Gastroesophageal sphincter (tissue), 4 donors: ENCODE data around the gene GDA. TPM values are rescaled to one million over a fixed set of nuclear protein-coding genes. Genes with fewer than 3 reads are reported as not detected.
"Not testable (repeated sequence)": the region's sequence is repeated elsewhere in the genome, so short reads cannot be mapped to it uniquely, and the experiment has no call there.

Experiments used
- ATAC-seq: fragments of 150-250 bp; one replicate; pipeline ENCODE4 v1.9.1; 2016; ENCODE audit warnings: mild to moderate bottlenecking, moderate library complexity
- H3K27ac ChIP-seq, 4 donors: fragments of 200-600 bp; sonication (generic) in 3 of 4; 1 replicate in 3 of 4; 2 replicates in 1 of 4; pipeline ENCODE4 v1.5.1; 2016 to 2019
- H3K27me3 ChIP-seq: fragments of 200-600 bp; sonication (generic); one replicate; pipeline ENCODE4 v1.5.1; 2019
- H3K36me3 ChIP-seq, 2 donors: fragments of 200-600 bp; sonication (generic); one replicate each; pipeline ENCODE4 v1.5.1; 2019; ENCODE audit warnings: control low read depth in 1 of 2
- H3K4me1 ChIP-seq, 3 donors: fragments of 200-600 bp; sonication (generic); 1 replicate in 2 of 3; 2 replicates in 1 of 3; pipeline ENCODE4 v1.5.1; 2016 to 2019; ENCODE audit warnings: control low read depth in 2 of 3
- H3K4me3 ChIP-seq, 2 donors: fragments of 200-600 bp; sonication (generic); one replicate each; pipeline ENCODE4 v1.5.1; 2019; ENCODE audit warnings: mild to moderate bottlenecking in 1 of 2, moderate library complexity in 1 of 2
- H3K9me3 ChIP-seq, 3 donors: fragments of 200-600 bp; sonication (generic); one replicate each; pipeline ENCODE4 v1.5.1; 2017 to 2019; ENCODE audit warnings: control low read depth in 2 of 3
- EP300 ChIP-seq: sonication (generic); formaldehyde crosslinking; IDR thresholded peaks from one replicate; pipeline ENCODE4 v1.6.1; 2017; ENCODE audit warnings: antibody characterized with exemption, mild to moderate bottlenecking
- POLR2A ChIP-seq, 2 donors: fragments of 450-650 bp; IDR thresholded peaks; one replicate each; pipeline ENCODE4 v1.6.1; 2017; ENCODE audit warnings: antibody characterized with exemption in 2 of 2, mild to moderate bottlenecking in 2 of 2, moderate library complexity in 1 of 2
- POLR2AphosphoS5 ChIP-seq: sonication (generic); formaldehyde crosslinking; IDR thresholded peaks from one replicate; pipeline ENCODE4 v1.6.1; 2017; ENCODE audit warnings: antibody characterized with exemption
- WGBS, 2 donors: methylation state at CpG; one replicate each; pipeline ENCODE4 v1.1.5; 2018; ENCODE audit warnings: low coverage in 1 of 2; 5-methylcytosine and 5-hydroxymethylcytosine counted together
- total RNA-seq, 4 donors: library from RNA; depleted of rRNA; stranded (reverse); fragments of >200 nt; gene quantifications; one replicate each; pipeline ENCODE4 v1.1.0, GENCODE V29; 2016
- TF ChIP-seq, protein P1 (sequence below), 4 experiments: fragments of 200-600 bp in 2 of 4; fragments of 450-650 bp in 2 of 4; sonication (generic) in 1 of 4; IDR thresholded peaks; one replicate each; pipeline ENCODE4 v1.5.1; 2017 to 2019; ENCODE audit warnings: antibody characterized with exemption in 4 of 4, mild to moderate bottlenecking in 2 of 4, moderate library complexity in 2 of 4

Gene GDA
- total RNA-seq, 4 donors from 2014 or later: not detected

DNA sequence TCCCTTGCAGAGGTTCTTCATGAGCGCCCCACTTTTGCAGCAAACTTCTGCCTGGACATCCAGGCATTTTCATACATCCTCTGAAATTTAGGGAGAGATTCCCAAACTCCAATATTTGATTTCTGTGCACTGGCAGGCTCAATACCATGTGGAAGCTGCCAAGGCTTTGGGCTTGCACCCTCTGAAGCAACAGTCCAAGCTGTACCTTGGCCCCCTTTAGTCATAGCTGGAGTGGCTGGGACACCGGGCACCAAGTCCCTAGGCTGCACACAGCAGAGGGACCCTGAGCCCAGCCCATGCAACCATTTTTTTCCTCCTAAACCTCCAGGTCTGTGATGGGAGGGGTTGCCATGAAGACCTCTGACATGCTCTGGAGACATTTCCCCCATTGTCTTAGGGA, 141.1 kb downstream of the GDA start:
- TF ChIP-seq POLR2A (IDR thresholded peaks at IDR 0.05): no peak
- no peak for TF ChIP-seq POLR2AphosphoS5
- TF ChIP-seq, protein P1, sequence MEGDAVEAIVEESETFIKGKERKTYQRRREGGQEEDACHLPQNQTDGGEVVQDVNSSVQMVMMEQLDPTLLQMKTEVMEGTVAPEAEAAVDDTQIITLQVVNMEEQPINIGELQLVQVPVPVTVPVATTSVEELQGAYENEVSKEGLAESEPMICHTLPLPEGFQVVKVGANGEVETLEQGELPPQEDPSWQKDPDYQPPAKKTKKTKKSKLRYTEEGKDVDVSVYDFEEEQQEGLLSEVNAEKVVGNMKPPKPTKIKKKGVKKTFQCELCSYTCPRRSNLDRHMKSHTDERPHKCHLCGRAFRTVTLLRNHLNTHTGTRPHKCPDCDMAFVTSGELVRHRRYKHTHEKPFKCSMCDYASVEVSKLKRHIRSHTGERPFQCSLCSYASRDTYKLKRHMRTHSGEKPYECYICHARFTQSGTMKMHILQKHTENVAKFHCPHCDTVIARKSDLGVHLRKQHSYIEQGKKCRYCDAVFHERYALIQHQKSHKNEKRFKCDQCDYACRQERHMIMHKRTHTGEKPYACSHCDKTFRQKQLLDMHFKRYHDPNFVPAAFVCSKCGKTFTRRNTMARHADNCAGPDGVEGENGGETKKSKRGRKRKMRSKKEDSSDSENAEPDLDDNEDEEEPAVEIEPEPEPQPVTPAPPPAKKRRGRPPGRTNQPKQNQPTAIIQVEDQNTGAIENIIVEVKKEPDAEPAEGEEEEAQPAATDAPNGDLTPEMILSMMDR (IDR thresholded peaks at IDR 0.05): no peak
- no peak for TF ChIP-seq EP300

DNA sequence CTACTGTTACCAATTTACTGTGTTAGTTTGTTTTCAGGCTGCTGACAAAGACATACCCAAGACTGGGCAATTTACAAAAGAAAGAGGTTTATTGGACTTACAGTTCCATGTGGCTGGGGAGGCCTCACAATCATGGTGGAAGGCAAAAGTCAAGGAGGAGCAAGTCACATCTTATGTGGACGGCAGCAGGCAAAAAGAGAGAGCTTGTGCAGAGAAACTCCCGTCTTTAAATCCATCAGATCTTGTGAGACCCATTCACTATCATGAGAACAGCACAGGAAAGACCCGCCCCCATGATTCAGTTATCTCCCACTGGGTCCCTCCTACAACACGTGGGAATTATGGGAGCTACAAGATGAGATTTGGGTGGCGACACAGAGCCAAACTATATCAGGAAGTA, 142.3 kb downstream of the GDA start:
- 76 to 77% methylated on average over 3 to 4 of the region's 5 CpGs for WGBS, 2 donors

More for the DNA sequence above, 141.1 kb downstream of the GDA start:
- no peak for ATAC-seq
- no peak overlapping the region for H3K4me3 ChIP-seq
- H3K36me3 ChIP-seq: no peaks in the 10 kb centered on the region
- no peaks in the 10 kb centered on the region for H3K27me3 ChIP-seq
- WGBS, 2 donors: 90 to 100% methylated on average over 1 to 2 of the region's 2 CpGs
- peaks cover 0 to 14% (median 4%) of the 10 kb centered on the region in 3 donors for H3K4me1 ChIP-seq
- no peak overlapping the region for H3K27ac ChIP-seq
- H3K9me3 ChIP-seq: no peaks in the 10 kb centered on the region

DNA sequence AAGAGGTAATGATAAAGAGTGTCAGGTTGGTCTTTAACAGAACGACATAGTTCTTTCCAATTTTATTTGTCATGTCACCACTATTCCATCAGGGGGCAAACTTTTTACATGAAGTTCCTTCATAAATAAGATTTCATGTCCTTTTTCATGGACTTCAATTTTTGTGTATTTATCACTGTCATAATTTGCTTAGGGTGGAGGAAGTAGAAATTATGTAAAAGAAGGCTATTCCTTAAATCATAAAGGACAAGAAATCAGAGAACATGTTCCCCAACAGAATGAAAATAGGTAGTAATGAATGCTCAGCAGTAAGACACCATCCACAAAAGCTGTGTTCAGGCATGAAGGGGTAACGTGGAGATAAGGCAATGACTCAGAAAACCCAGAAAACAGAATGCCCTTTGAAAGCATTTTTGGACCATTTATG, 143.0 kb downstream of the GDA start:
- TF ChIP-seq POLR2AphosphoS5 (no peak), POLR2A (IDR thresholded peaks at IDR 0.05) (no peak), EP300 (no peak)
- TF ChIP-seq, protein P1 (IDR thresholded peaks at IDR 0.05): peak; percentile 54 to 69 (median 63)
- no peak for ATAC-seq
- peaks cover 0 to 32% (median 4%) of the 10 kb centered on the region in 3 donors for H3K4me1 ChIP-seq
- H3K27ac ChIP-seq: no peak overlapping the region
- no peaks in the 10 kb centered on the region for H3K27me3 ChIP-seq
- no peak overlapping the region for H3K4me3 ChIP-seq
- WGBS, 2 donors: 4% methylated on average over 2 of the region's 2 CpGs
- H3K36me3 ChIP-seq: no peaks in the 10 kb centered on the region
- H3K9me3 ChIP-seq: no peaks in the 10 kb centered on the region

More for the DNA sequence above, 142.3 kb downstream of the GDA start:
- not testable (repeated sequence) for H3K4me3 ChIP-seq, H3K27ac ChIP-seq, H3K36me3 ChIP-seq, H3K9me3 ChIP-seq, ATAC-seq, H3K27me3 ChIP-seq
- H3K4me1 ChIP-seq: peaks cover 0 to 25% (median 4%) of the 10 kb centered on the region in 3 donors

DNA sequence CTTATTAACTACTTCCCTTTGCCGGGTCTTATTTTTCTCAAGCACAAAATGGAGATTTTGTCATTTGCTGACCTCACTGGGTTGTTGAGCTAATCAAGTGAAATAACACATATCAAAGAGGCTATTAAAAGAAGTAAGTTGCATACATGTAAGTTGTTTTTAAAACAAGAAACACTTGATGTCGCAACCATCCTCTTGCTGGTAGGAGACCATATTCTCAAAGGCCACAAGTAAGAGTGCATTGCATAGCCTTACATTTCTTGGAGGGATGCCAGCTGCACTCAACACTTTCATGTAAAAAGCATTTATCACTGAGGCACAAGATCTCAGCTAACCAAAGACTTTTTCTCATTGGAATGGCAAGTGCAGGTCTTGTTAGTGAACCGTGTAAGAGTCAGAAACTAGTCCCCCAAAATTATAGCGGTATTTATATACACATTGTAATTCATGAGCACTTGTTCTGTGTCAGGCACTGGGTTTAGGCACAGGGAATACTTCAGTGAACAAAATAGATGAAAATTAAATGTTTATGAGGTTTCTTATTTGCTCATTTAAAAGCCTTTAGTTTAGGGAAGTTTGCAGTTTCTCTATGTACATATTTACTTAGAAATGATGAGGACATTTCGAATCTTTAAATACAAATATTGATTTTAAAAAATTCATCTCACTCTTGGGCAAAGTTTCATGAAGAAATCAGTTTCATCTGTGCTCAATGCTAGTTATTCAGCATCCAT, 143.8 kb downstream of the GDA start:
- TF ChIP-seq, protein P1 (IDR thresholded peaks at IDR 0.05): no peak
- TF ChIP-seq POLR2A (IDR thresholded peaks at IDR 0.05) (no peak), EP300 (no peak), POLR2AphosphoS5 (no peak)
- H3K27ac ChIP-seq: no peak overlapping the region
- peaks cover 0 to 34% (median 4%) of the 10 kb centered on the region in 3 donors for H3K4me1 ChIP-seq
- ATAC-seq: peak; percentile 28
- no peak overlapping the region for H3K4me3 ChIP-seq
- 51 to 61% methylated on average over 5 of the region's 5 CpGs for WGBS, 2 donors
- no peaks in the 10 kb centered on the region for H3K9me3 ChIP-seq
- H3K36me3 ChIP-seq: no peaks in the 10 kb centered on the region
- no peaks in the 10 kb centered on the region for H3K27me3 ChIP-seq

DNA sequence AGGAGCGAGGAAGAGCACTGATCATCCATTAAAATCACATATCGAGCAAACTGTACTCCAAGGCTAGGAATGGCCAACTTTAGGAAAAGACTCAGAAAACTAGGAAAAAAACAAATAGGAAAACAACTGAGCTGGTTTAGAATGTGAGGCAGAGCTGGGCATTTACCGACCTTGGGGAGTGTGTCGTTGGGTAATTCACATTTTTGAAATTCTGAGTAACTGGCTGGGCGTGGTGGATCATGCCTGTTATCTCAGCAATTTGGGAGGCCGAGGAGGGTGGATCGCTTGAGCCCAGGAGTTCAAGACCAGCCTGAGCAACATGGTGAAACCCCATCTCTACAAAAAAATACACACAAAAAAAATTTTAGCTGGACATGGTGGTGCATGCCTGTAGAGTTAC, 145.7 kb downstream of the GDA start:
- H3K9me3 ChIP-seq: no peaks in the 10 kb centered on the region
- ATAC-seq: no peak
- H3K36me3 ChIP-seq: no peaks in the 10 kb centered on the region
- no peak overlapping the region for H3K27ac ChIP-seq
- TF ChIP-seq POLR2A (IDR thresholded peaks at IDR 0.05): no peak
- no peak for TF ChIP-seq POLR2AphosphoS5
- TF ChIP-seq EP300: no peak
- TF ChIP-seq, protein P1 (IDR thresholded peaks at IDR 0.05): no peak
- H3K27me3 ChIP-seq: no peaks in the 10 kb centered on the region
- peaks cover 0 to 34% (median 4%) of the 10 kb centered on the region in 3 donors for H3K4me1 ChIP-seq
- H3K4me3 ChIP-seq: no peak overlapping the region
- WGBS, 2 donors: 75 to 94% methylated on average over 6 to 7 of the region's 7 CpGs
